ENCODE results near the gene COPS2. TPM values are rescaled to one million over a fixed set of nuclear protein-coding genes. Genes with fewer than 3 reads are reported as not detected.

The COPS2 gene
- total RNA-seq, 4 donors from 2014 or later: 59.1 to 181 (median 102) TPM

GRCh38 chr15:49155834-49156627 lies 632 bp upstream of the COPS2 start:
- no peaks in the 10 kb centered on the region for H3K9me3 ChIP-seq
- intact Hi-C loops (cut with DNase I; ENCODE audit: low total_unique reads): no loop called here
- H3K27ac ChIP-seq: peak overlapping the region; percentile 65 to 70
- no peak for TF ChIP-seq POLR2A (IDR thresholded peaks at IDR 0.05)
- TF ChIP-seq, protein P1, sequence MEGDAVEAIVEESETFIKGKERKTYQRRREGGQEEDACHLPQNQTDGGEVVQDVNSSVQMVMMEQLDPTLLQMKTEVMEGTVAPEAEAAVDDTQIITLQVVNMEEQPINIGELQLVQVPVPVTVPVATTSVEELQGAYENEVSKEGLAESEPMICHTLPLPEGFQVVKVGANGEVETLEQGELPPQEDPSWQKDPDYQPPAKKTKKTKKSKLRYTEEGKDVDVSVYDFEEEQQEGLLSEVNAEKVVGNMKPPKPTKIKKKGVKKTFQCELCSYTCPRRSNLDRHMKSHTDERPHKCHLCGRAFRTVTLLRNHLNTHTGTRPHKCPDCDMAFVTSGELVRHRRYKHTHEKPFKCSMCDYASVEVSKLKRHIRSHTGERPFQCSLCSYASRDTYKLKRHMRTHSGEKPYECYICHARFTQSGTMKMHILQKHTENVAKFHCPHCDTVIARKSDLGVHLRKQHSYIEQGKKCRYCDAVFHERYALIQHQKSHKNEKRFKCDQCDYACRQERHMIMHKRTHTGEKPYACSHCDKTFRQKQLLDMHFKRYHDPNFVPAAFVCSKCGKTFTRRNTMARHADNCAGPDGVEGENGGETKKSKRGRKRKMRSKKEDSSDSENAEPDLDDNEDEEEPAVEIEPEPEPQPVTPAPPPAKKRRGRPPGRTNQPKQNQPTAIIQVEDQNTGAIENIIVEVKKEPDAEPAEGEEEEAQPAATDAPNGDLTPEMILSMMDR (IDR thresholded peaks at IDR 0.05): no peak
- DNase-seq: no peak
- no peaks in the 10 kb centered on the region for H3K27me3 ChIP-seq
- H3K36me3 ChIP-seq: no peaks in the 10 kb centered on the region
- no peaks in the 10 kb centered on the region for H3K4me1 ChIP-seq
- peak overlapping the region; percentile 80 to 96 for H3K4me3 ChIP-seq

DNA sequence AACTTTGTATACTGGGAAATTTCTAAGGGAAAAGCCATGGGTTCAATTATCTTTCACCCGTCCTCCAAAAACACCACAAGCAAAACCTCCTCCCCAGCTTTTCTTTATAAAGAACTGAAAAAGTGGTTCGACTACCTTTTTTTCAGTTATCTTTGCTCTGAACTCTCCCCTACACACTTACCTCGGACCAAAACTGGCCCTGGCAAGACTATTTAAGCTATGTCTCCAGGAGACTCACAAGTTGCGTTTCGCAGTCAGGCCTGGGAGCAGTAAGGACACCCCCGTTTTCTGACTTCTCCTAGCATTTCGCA lies 645 bp downstream of the COPS2 start:
- peak overlapping the region; percentile 80 to 96 for H3K4me3 ChIP-seq
- H3K27ac ChIP-seq: peak overlapping the region; percentile 88 to 89
- TF ChIP-seq, protein P1 (IDR thresholded peaks at IDR 0.05): no peak
- no peak for TF ChIP-seq POLR2A (IDR thresholded peaks at IDR 0.05)
- H3K27me3 ChIP-seq: no peaks in the 10 kb centered on the region
- H3K9me3 ChIP-seq: no peaks in the 10 kb centered on the region
- H3K4me1 ChIP-seq: no peaks in the 10 kb centered on the region
- H3K36me3 ChIP-seq: no peaks in the 10 kb centered on the region
- intact Hi-C loops (cut with DNase I; ENCODE audit: low total_unique reads): no loop called here
- DNase-seq: no peak

GRCh38 chr15:49154359-49154758 lies 1.0 kb downstream of the COPS2 start:
- no peak for DNase-seq
- Histone ChIP-seq H3K9me3 (no peaks in the 10 kb centered on the region), H3K36me3 (no peaks in the 10 kb centered on the region), H3K4me1 (no peaks in the 10 kb centered on the region), H3K27ac (peak overlapping the region; percentile 88 to 89), H3K4me3 (peak overlapping the region; percentile 80 to 96), H3K27me3 (no peaks in the 10 kb centered on the region)
- intact Hi-C loops (cut with DNase I; ENCODE audit: low total_unique reads): no loop called here
- TF ChIP-seq POLR2A (IDR thresholded peaks at IDR 0.05): no peak
- TF ChIP-seq, protein P1 (IDR thresholded peaks at IDR 0.05): no peak

DNA sequence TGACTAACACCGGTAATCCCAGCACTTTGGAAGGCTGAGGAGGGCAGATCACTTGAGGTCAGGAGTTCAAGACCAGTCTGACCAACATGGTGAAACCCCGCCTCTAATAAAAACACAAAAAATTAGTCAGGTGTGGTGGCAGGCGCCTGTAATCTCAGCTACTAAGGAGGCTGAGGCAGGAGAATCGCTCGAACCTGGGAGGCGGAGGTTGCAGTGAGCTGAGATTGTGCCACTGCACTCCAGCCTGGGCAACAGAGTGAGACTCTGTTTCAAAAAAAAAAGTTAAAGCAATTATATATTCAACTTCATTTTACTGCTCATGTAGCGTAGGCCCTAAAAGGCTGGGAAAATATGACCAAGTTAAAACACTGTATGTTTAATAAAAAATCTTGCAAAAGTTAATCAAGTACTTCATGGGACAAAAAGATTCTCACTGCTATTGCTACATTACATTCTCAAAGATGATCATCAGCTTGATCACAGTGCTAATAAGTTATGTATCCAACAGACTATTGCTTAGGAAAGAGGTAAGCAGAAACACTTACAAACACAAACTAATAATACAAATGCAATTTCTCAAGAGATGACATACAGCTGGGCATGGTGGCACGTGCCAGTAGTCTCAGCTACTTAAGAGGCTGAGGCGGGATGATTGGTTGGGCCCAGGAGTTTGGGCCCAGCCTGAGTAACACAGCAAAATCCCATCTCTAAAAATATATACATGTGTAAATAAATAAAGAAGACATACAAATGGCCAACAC lies 2.7 kb downstream of the COPS2 start:
- Histone ChIP-seq H3K9me3 (no peaks in the 10 kb centered on the region), H3K36me3 (no peaks in the 10 kb centered on the region), H3K27ac (no peak overlapping the region), H3K4me3 (no peak overlapping the region), H3K27me3 (no peaks in the 10 kb centered on the region), H3K4me1 (peaks cover 0 to 3% of the 10 kb centered on the region in 2 donors)
- TF ChIP-seq, protein P1 (IDR thresholded peaks at IDR 0.05): no peak
- no peak for TF ChIP-seq POLR2A (IDR thresholded peaks at IDR 0.05)
- no peak for DNase-seq
- intact Hi-C loops (cut with DNase I; ENCODE audit: low total_unique reads): no loop called here

DNA sequence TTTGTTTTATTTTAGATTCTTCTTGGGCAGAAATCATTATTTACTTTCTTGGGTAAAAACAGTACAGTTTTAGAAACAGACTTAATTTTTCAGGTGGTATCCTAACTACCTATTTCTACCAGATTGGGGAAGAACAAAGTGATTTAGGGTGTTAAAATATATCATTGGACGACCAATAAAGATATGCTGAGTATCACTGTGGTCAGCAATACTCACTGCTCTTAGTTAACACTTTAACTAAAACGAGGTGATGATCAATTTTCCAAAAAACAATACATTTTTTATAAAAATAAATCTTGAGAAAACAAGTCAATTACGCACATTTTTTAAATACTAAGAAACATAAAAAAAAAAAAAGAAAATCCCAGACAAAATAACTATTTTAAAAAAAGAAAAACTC lies 3.6 kb downstream of the COPS2 start:
- Histone ChIP-seq H3K27me3 (no peaks in the 10 kb centered on the region), H3K9me3 (no peaks in the 10 kb centered on the region), H3K4me1 (peaks cover 0 to 3% of the 10 kb centered on the region in 2 donors), H3K36me3 (no peaks in the 10 kb centered on the region), H3K4me3 (no peak overlapping the region), H3K27ac (no peak overlapping the region)
- DNase-seq: no peak
- TF ChIP-seq POLR2A (IDR thresholded peaks at IDR 0.05): no peak
- TF ChIP-seq, protein P1 (IDR thresholded peaks at IDR 0.05): no peak
- intact Hi-C loops (cut with DNase I; ENCODE audit: low total_unique reads): no loop called here
